Adrenal gland (tissue), 12 donors: ENCODE measurements around the gene MIEN1. TPM values are rescaled to one million over a fixed set of nuclear protein-coding genes. Genes with fewer than 3 reads are reported as not detected.
"Not testable (repeated sequence)": the region's sequence is repeated elsewhere in the genome, so short reads cannot be mapped to it uniquely, and the experiment has no call there.

Experiments used
- DNase-seq, 7 donors: peaks; one replicate each; pipeline ENCODE4 v3.0.0-alpha.2; 2019 to 2020
- H3K27ac ChIP-seq, 5 donors: fragments of 200-600 bp; sonication (generic) in 4 of 5; 1 replicate in 3 of 5; 2 replicates in 2 of 5; pipeline versions ENCODE4 v1.5.1 to v1.8.0; 2016 to 2020; ENCODE audit warnings: mild to moderate bottlenecking in 1 of 5
- H3K27me3 ChIP-seq: fragments of 200-600 bp; 2 replicates; pipeline ENCODE4 v1.8.0; 2021
- H3K36me3 ChIP-seq, 2 donors: fragments of 200-600 bp; replicated peaks in 1 of 2; 1 replicate in 1 of 2; 2 replicates in 1 of 2; pipeline versions ENCODE4 v1.5.1 to v1.8.0; 2018 to 2022
- H3K4me1 ChIP-seq, 2 donors: fragments of 200-600 bp; replicated peaks in 1 of 2; 1 replicate in 1 of 2; 2 replicates in 1 of 2; pipeline versions ENCODE4 v1.5.1 to v1.8.0; 2018 to 2021
- H3K4me3 ChIP-seq, 4 donors: fragments of 200-600 bp; sonication (generic) in 3 of 4; one replicate each; pipeline ENCODE4 v1.5.1; 2016 to 2018
- H3K9me3 ChIP-seq, 3 donors: fragments of 200-600 bp; sonication (generic) in 1 of 3; replicated peaks in 1 of 3; 1 replicate in 2 of 3; 2 replicates in 1 of 3; pipeline versions ENCODE4 v1.5.1 to v1.8.0; 2016 to 2021
- CTCF ChIP-seq, 6 experiments: fragments of 450-650 bp in 4 of 6; fragments of 200-600 bp in 2 of 6; sonication (generic) in 1 of 6; IDR thresholded peaks; 1 replicate in 5 of 6; 2 replicates in 1 of 6; pipeline versions ENCODE4 v1.5.1 to v1.8.0; 2016 to 2021; ENCODE audit warnings: antibody characterized with exemption in 6 of 6, mild to moderate bottlenecking in 2 of 6, moderate library complexity in 1 of 6
- POLR2A ChIP-seq, 2 donors: fragments of 450-650 bp; IDR thresholded peaks; one replicate each; pipeline ENCODE4 v1.6.1; 2017; ENCODE audit warnings: antibody characterized with exemption in 2 of 2, mild to moderate bottlenecking in 2 of 2, moderate library complexity in 1 of 2
- WGBS, 4 donors: extraction: QIAGEN DNeasy Blood & Tissue Kit in 2 of 4; methylation state at CpG; one replicate each; pipeline versions ENCODE4 v1.1.5 to v1.1.7; 2013 to 2017; 5-methylcytosine and 5-hydroxymethylcytosine counted together
- intact Hi-C, 2 donors: fragments of 100-400 bp; cut with DNase I; formaldehyde crosslinking; loops; one replicate each; pipeline versions ENCODE4 v1.14.1 to v1.15.0; 2022 to 2023
- polyA plus RNA-seq, 3 donors: library from polyadenylated mRNA; stranded (reverse); fragments of 200-250 nt in 2 of 3; fragments of 350-450 nt in 1 of 3; fragmentation: Illumina TruSeq in 1 of 3; extraction: RNeasy Lipid Tissue Mini Kit (QIAGEN cat#74804) in 1 of 3; gene quantifications; one replicate each; pipeline ENCODE4 v1.2.3, GENCODE V29; 2013 to 2014
- total RNA-seq, 9 donors: library from RNA; depleted of rRNA in 4 of 9; stranded (reverse); fragments of >200 nt in 4 of 9; fragments of 120-200 nt in 1 of 9; fragmentation: NEBNext Ultra II Directional in 1 of 9; extraction: Animal tissue kit (Norgen Biotek cat#: 25700) in 1 of 9; gene quantifications; one replicate each; pipeline versions ENCODE4 v1.1.0 to v1.2.4, GENCODE V29; 2013 to 2023
- donor health status: healthy with polysubstance abuse.
- donor health status: Bipolar disorder and iron deficiency.
- donor health status: DM: yes; HTN: yes; CAD: no.
- donor health status: DM: no; HTN: no; CAD: no.
- donor health status: DM: no; HTN: no; CAD: no.
- donor health status: DM: yes; HTN: yes; CAD: no.

MIEN1 gene
- total and polyA plus RNA-seq, 12 donors = 41.9 to 210 (median 51.0) TPM

DNA sequence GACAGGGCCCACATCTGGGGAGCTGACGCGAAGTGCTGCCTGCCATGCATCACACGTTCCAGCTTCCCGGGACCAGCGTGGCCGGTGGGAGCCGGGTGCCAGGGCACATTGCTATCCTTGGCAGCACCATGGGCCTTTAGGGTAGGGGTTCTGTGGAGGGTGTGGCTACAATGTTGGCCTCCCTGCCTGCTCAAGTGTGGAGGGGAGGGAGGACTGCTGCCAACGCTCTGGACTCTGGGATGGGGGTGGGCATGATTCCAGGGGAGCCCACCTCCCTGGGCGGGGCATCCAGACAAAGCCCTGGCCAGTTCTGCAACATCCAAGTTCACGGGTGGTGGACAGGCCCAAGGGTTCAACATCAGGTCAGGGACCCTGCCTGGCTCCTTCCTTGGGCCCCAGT, 21.3 kb upstream of the MIEN1 start:
- peaks cover 8 to 15% of the 10 kb centered on the region in 2 donors for H3K4me1 ChIP-seq
- H3K9me3 ChIP-seq = no peaks in the 10 kb centered on the region
- no peak overlapping the region for H3K27ac ChIP-seq
- H3K36me3 ChIP-seq = no peaks in the 10 kb centered on the region
- intact Hi-C loops = loop anchor here (5.0 to 10.0 kb wide), 2 partner anchors 124 to 207 kb away; partner anchors contain the start of gene PPP1R1B (in 1 of the 2)
- WGBS, 4 donors = 67 to 85% (median 76%) methylated on average over 3 to 10 of the region's 10 CpGs
- DNase-seq = peak in 1 of 7 donors; percentile 35
- TF ChIP-seq CTCF (IDR thresholded peaks at IDR 0.05) (no peak), POLR2A (IDR thresholded peaks at IDR 0.05) (no peak)
- H3K4me3 ChIP-seq = no peak overlapping the region
- no peaks in the 10 kb centered on the region for H3K27me3 ChIP-seq

- no peaks in the 10 kb centered on the region for H3K27me3 ChIP-seq
- intact Hi-C loops = loop anchor here (5.0 to 10.0 kb wide), 2 partner anchors 124 to 206 kb away; partner anchors contain the start of gene PPP1R1B (in 1 of the 2)
- 59 to 70% (median 61%) methylated on average over 4 to 5 of the region's 5 CpGs for WGBS, 4 donors
- H3K27ac ChIP-seq = no peak overlapping the region
- no peak for DNase-seq
- TF ChIP-seq POLR2A (IDR thresholded peaks at IDR 0.05) (no peak), CTCF (IDR thresholded peaks at IDR 0.05) (no peak)
- H3K4me3 ChIP-seq = no peak overlapping the region
- H3K36me3 ChIP-seq = no peaks in the 10 kb centered on the region
- H3K9me3 ChIP-seq = no peaks in the 10 kb centered on the region
- peaks cover 8 to 15% of the 10 kb centered on the region in 2 donors for H3K4me1 ChIP-seq
These were observed 20.7 kb upstream of the MIEN1 start for GRCh38 chr17:39751016-39751543.

DNA sequence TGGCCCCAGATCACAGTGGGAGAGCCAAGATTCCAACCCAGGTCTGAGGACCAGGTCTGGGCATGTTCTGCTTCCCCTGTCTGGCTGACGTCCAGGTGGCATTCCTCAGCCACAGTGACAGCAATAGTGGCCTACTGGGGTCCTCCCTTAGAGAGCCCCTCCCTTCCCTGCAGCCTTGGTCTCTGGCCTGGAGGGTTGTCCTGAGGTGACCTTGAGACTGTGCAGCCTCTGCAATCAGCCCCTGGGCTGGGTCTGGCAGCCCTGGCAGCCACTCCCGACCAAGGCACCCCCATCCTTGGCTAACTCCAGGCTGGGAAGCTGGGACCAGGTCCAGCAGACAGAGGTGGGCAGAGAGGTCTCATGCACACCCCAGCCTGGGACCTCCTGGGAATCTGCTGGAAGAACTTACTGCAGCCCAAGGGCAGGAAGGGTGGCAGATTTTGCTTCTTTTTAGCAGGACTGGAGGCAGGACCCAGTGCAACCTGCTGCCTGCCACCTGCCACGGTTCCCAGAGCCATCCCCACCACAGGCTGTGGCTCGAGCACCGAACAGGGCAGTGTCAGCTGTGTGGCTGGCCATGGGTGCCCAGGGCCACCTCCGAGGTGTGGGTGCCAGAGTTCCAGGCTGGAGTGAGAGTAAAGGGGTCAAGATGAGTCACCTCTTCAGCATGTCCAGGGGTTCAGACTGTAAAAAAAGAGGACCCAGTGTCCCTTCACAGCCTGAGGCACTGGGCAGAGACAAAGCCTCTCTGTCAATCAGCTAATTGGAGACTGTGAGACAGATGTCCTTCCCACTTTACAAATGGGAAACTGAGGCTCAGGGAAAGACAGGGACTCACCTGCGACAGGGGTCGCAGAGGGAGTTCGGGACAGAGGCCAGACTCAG, 20.0 kb upstream of the MIEN1 start:
- H3K27ac ChIP-seq = no peak overlapping the region
- peaks cover 8 to 15% of the 10 kb centered on the region in 2 donors for H3K4me1 ChIP-seq
- intact Hi-C loops = loop anchor here (5.0 to 10.0 kb wide), 2 partner anchors 123 to 206 kb away; partner anchors contain the start of gene PPP1R1B (in 1 of the 2)
- TF ChIP-seq CTCF (IDR thresholded peaks at IDR 0.05) = no peak
- no peak for TF ChIP-seq POLR2A (IDR thresholded peaks at IDR 0.05)
- peak in 1 of 7 donors; percentile 24 for DNase-seq
- no peak overlapping the region for H3K4me3 ChIP-seq
- no peaks in the 10 kb centered on the region for H3K27me3 ChIP-seq
- H3K9me3 ChIP-seq = no peaks in the 10 kb centered on the region
- 61 to 80% (median 64%) methylated on average over 4 to 9 of the region's 9 CpGs for WGBS, 4 donors
- no peaks in the 10 kb centered on the region for H3K36me3 ChIP-seq

- H3K4me3 ChIP-seq, H3K27ac ChIP-seq, H3K27me3 ChIP-seq, DNase-seq, H3K36me3 ChIP-seq, intact Hi-C loops, H3K9me3 ChIP-seq, H3K4me1 ChIP-seq: not testable (repeated sequence)
- WGBS, 4 donors = 87 to 92% (median 91%) methylated on average over 8 of the region's 8 CpGs
These were observed 18.2 kb upstream of the MIEN1 start for GRCh38 chr17:39748444-39749034.
